ENCODE results near the gene PRKG2.

PRKG2 gene

GRCh38 chr4:81153714-81154323 lies 61.2 kb downstream of the PRKG2 start:
- peak in 1 of 6 experiments; percentile 61 for DNase-seq

- no peak for DNase-seq
These were observed 61.9 kb downstream of the PRKG2 start for GRCh38 chr4:81152839-81153713.

- no peak for DNase-seq
These were observed 65.0 kb downstream of the PRKG2 start for GRCh38 chr4:81149976-81150375.

- no peak for DNase-seq
These were observed 66.4 kb downstream of the PRKG2 start for GRCh38 chr4:81148576-81148975.

- DNase-seq, result no peak
These were observed 68.6 kb downstream of the PRKG2 start for GRCh38 chr4:81146466-81146865.

- no peak for DNase-seq
These were observed 71.8 kb downstream of the PRKG2 start for GRCh38 chr4:81143183-81143582.

GRCh38 chr4:81142744-81143143 lies 72.3 kb downstream of the PRKG2 start:
- no peak for DNase-seq

GRCh38 chr4:81137894-81138293 lies 77.1 kb downstream of the PRKG2 start:
- no peak for DNase-seq

- no peak for DNase-seq
These were observed 77.6 kb downstream of the PRKG2 start for GRCh38 chr4:81137446-81137845.

GRCh38 chr4:81136161-81136905 lies 78.7 kb downstream of the PRKG2 start:
- no peak for DNase-seq

GRCh38 chr4:81135501-81135900 lies 79.5 kb downstream of the PRKG2 start:
- DNase-seq, result no peak

GRCh38 chr4:81131563-81131962 lies 83.5 kb downstream of the PRKG2 start:
- no peak for DNase-seq

- no peak for DNase-seq
These were observed 84.0 kb downstream of the PRKG2 start for GRCh38 chr4:81131066-81131465.

GRCh38 chr4:81130569-81130968 lies 84.5 kb downstream of the PRKG2 start:
- DNase-seq, result no peak

GRCh38 chr4:81120055-81120454 lies 95.0 kb downstream of the PRKG2 start:
- DNase-seq, result no peak

- DNase-seq, result no peak
These were observed 96.9 kb downstream of the PRKG2 start for GRCh38 chr4:81118086-81118485.

GRCh38 chr4:81116566-81116965 lies 98.5 kb downstream of the PRKG2 start:
- DNase-seq, result no peak

- no peak for DNase-seq
These were observed 102.0 kb downstream of the PRKG2 start for GRCh38 chr4:81113024-81113423.

- DNase-seq, result no peak
These were observed 105.7 kb downstream of the PRKG2 start for GRCh38 chr4:81109356-81109755.

- no peak for DNase-seq
These were observed 108.9 kb downstream of the PRKG2 start for GRCh38 chr4:81106150-81106549.

- DNase-seq, result no peak
These were observed 112.9 kb downstream of the PRKG2 start for GRCh38 chr4:81102107-81102506.

GRCh38 chr4:81096566-81096965 lies 118.5 kb downstream of the PRKG2 start:
- no peak for DNase-seq

- DNase-seq, result no peak
These were observed 119.6 kb downstream of the PRKG2 start for GRCh38 chr4:81095389-81095788.

Measured in stimulated activated naive CD4-positive, alpha-beta T cell (primary cell).